ENCODE measurements around the gene DNAJB2.

- TF ChIP-seq CTCF (conservative IDR thresholded peaks at IDR 0.05) (no peak), ZFX (IDR thresholded peaks at IDR 0.05) (no peak)
Measured at GRCh38 chr2:219291910-219292490, 12.8 kb downstream of the DNAJB2 start.

All from C4-2B (cell line).